NCI-H2196 treated with DMSO at 0.1 percent for 48 hours (cell line): ENCODE data around the gene SEMA6A.
"Not testable (repeated sequence)": the region's sequence is repeated elsewhere in the genome, so short reads cannot be mapped to it uniquely, and the experiment has no call there.

Experiments
- DNase-seq: peaks from one replicate; lab custom pipeline; 2025; ENCODE audit not compliant: unreplicated experiment; lab: John Stamatoyannopoulos, UW

The SEMA6A gene

GRCh38 chr5:116554764-116555163 lies 19.9 kb downstream of the SEMA6A start:
- DNase-seq, result no peak

GRCh38 chr5:116553366-116553765 lies 21.3 kb downstream of the SEMA6A start:
- DNase-seq, result no peak

- DNase-seq, result no peak
Observed at GRCh38 chr5:116550082-116550481, 24.5 kb downstream of the SEMA6A start.

GRCh38 chr5:116546743-116547124 lies 27.9 kb downstream of the SEMA6A start:
- no peak for DNase-seq

- DNase-seq, result no peak
Observed at GRCh38 chr5:116546033-116546742, 28.4 kb downstream of the SEMA6A start.

GRCh38 chr5:116545465-116545864 lies 29.2 kb downstream of the SEMA6A start:
- not testable (repeated sequence) for DNase-seq

GRCh38 chr5:116544531-116545241 lies 29.9 kb downstream of the SEMA6A start:
- DNase-seq, result no peak

- DNase-seq, result no peak
Observed at GRCh38 chr5:116543501-116543900, 31.1 kb downstream of the SEMA6A start.

GRCh38 chr5:116542619-116543018 lies 32.0 kb downstream of the SEMA6A start:
- DNase-seq, result no peak

- DNase-seq, result no peak
Observed at GRCh38 chr5:116539222-116539621, 35.4 kb downstream of the SEMA6A start.

- DNase-seq, result no peak
Observed at GRCh38 chr5:116536316-116537083, 38.1 kb downstream of the SEMA6A start.

GRCh38 chr5:116534964-116535651 lies 39.5 kb downstream of the SEMA6A start:
- no peak for DNase-seq

- DNase-seq, result no peak
Observed at GRCh38 chr5:116532762-116533525, 41.7 kb downstream of the SEMA6A start.

- DNase-seq, result no peak
Observed at GRCh38 chr5:116531635-116532034, 43.0 kb downstream of the SEMA6A start.

- DNase-seq, result no peak
Observed at GRCh38 chr5:116531117-116531516, 43.5 kb downstream of the SEMA6A start.

GRCh38 chr5:116530276-116530675 lies 44.3 kb downstream of the SEMA6A start:
- DNase-seq, result no peak

- no peak for DNase-seq
Observed at GRCh38 chr5:116529615-116530014, 45.0 kb downstream of the SEMA6A start.

GRCh38 chr5:116528519-116529234 lies 45.9 kb downstream of the SEMA6A start:
- no peak for DNase-seq

GRCh38 chr5:116527582-116527981 lies 47.0 kb downstream of the SEMA6A start:
- DNase-seq, result no peak

- DNase-seq, result no peak
Observed at GRCh38 chr5:116525674-116526073, 48.9 kb downstream of the SEMA6A start.
